ENCODE data around the gene UBE2J2. TPM values are rescaled to one million over a fixed set of nuclear protein-coding genes. Genes with fewer than 3 reads are reported as not detected.
A peak's percentile ranks its signal among the peaks of the same experiment; 100 is the strongest.

UBE2J2 gene
- total and polyA plus RNA-seq, 2 of the 13 experiments (the other 11 are each of a cell fraction or from before 2014, with no cell fraction given), result 25.4 to 29.4 TPM

GRCh38 chr1:1273512-1274298, at the start of gene UBE2J2 (continued):
- TF ChIP-seq ZNF18 (CRISPR knock-in tag; IDR thresholded peaks at IDR 0.05; ENCODE audit: insufficient replicate concordance) (no peak), ZFAT (CRISPR knock-in tag; conservative IDR thresholded peaks at IDR 0.05) (no peak), AKNA (CRISPR knock-in tag; IDR thresholded peaks at IDR 0.05; ENCODE audit: borderline replicate concordance) (no peak), BATF2 (CRISPR knock-in tag; IDR thresholded peaks at IDR 0.05) (no peak), ZNF737 (CRISPR knock-in tag; IDR thresholded peaks at IDR 0.05; ENCODE audit: borderline replicate concordance) (no peak), ZNF510 (CRISPR knock-in tag; IDR thresholded peaks at IDR 0.05; ENCODE audit: low read depth) (no peak), ZNF629 (CRISPR knock-in tag; conservative IDR thresholded peaks at IDR 0.05) (no peak; the same call in 1 of the 2 replicates), THRA (CRISPR knock-in tag; IDR thresholded peaks at IDR 0.05; ENCODE audit: borderline replicate concordance) (peak; percentile 46; the same call in 1 of the 2 replicates), AHR (CRISPR knock-in tag; IDR thresholded peaks at IDR 0.05) (no peak), TEF (CRISPR knock-in tag; IDR thresholded peaks at IDR 0.05) (no peak), ATF5 (CRISPR knock-in tag; IDR thresholded peaks at IDR 0.05; ENCODE audit: low read depth) (no peak), RORA (CRISPR knock-in tag; IDR thresholded peaks at IDR 0.05) (no peak)

All from HepG2 (cell line).